SW 1271 (cell line): Measurements from ENCODE around the gene PATL1.
"Not testable (repeated sequence)": the region's sequence is repeated elsewhere in the genome, so short reads cannot be mapped to it uniquely, and the experiment has no call there.

Experiments used
- DNase-seq, 2 experiments: peaks; one replicate each; lab custom pipeline; 2025; lab: John Stamatoyannopoulos, UW

PATL1 gene

GRCh38 chr11:59668950-59669610 lies at the start of gene PATL1:
Gene PATL1 (minus strand): TSS chr11:59669037. CDS start chr11:59668895, 142 bp downstream.
- DNase-seq: peak; percentile 89 to 98

GRCh38 chr11:59716051-59716450 lies 47.2 kb upstream of the PATL1 start:
- DNase-seq: no peak

GRCh38 chr11:59713745-59714144 lies 44.9 kb upstream of the PATL1 start, which contains the start of gene OR10V1:
Gene OR10V1 (minus strand): TSS chr11:59713845. CDS start chr11:59713845, 0 bp downstream.
- DNase-seq: no peak

- no peak for DNase-seq
Measured at GRCh38 chr11:59710136-59710847, 41.5 kb upstream of the PATL1 start.

GRCh38 chr11:59708537-59708936 lies 39.7 kb upstream of the PATL1 start:
- DNase-seq: no peak

- no peak for DNase-seq
Measured at GRCh38 chr11:59707371-59707770, 38.5 kb upstream of the PATL1 start.

- peak; percentile 5 to 31 for DNase-seq
Measured at GRCh38 chr11:59706518-59707285, 37.9 kb upstream of the PATL1 start.

GRCh38 chr11:59705294-59705693 lies 36.5 kb upstream of the PATL1 start:
- no peak for DNase-seq

- not testable (repeated sequence) for DNase-seq
Measured at GRCh38 chr11:59703515-59703914, 34.7 kb upstream of the PATL1 start.

GRCh38 chr11:59700157-59700556 lies 31.3 kb upstream of the PATL1 start:
- not testable (repeated sequence) for DNase-seq

GRCh38 chr11:59698506-59698905 lies 29.7 kb upstream of the PATL1 start:
- DNase-seq: no peak

- DNase-seq: no peak
Measured at GRCh38 chr11:59692915-59693314, 24.1 kb upstream of the PATL1 start.

GRCh38 chr11:59691156-59691555 lies 22.3 kb upstream of the PATL1 start:
- no peak for DNase-seq

- DNase-seq: no peak
Measured at GRCh38 chr11:59689015-59689414, 20.2 kb upstream of the PATL1 start.

GRCh38 chr11:59681260-59681725 lies 12.5 kb upstream of the PATL1 start:
- DNase-seq: not testable (repeated sequence)

GRCh38 chr11:59680287-59681154 lies 11.7 kb upstream of the PATL1 start:
- DNase-seq: peak; percentile 9 to 69

- DNase-seq: no peak
Measured at GRCh38 chr11:59679347-59679746, 10.5 kb upstream of the PATL1 start.

- DNase-seq: no peak
Measured at GRCh38 chr11:59678813-59679165, 10.0 kb upstream of the PATL1 start.

GRCh38 chr11:59678118-59678812 lies 9.4 kb upstream of the PATL1 start:
- peak in 1 of 2 experiments; percentile 7 for DNase-seq

GRCh38 chr11:59676205-59676604 lies 7.4 kb upstream of the PATL1 start:
- no peak for DNase-seq

- no peak for DNase-seq
Measured at GRCh38 chr11:59674291-59674690, 5.5 kb upstream of the PATL1 start.
